ENCODE data around the gene CNP.

The CNP gene

GRCh38 chr17:41973408-41973811 is 6.8 kb downstream of the CNP start:
- DNase-seq, result no peak

- no peak for DNase-seq
Measured at GRCh38 chr17:41974031-41974430, 7.4 kb downstream of the CNP start.

- no peak for DNase-seq
Measured at GRCh38 chr17:41974658-41975057, 8.1 kb downstream of the CNP start.

DNA sequence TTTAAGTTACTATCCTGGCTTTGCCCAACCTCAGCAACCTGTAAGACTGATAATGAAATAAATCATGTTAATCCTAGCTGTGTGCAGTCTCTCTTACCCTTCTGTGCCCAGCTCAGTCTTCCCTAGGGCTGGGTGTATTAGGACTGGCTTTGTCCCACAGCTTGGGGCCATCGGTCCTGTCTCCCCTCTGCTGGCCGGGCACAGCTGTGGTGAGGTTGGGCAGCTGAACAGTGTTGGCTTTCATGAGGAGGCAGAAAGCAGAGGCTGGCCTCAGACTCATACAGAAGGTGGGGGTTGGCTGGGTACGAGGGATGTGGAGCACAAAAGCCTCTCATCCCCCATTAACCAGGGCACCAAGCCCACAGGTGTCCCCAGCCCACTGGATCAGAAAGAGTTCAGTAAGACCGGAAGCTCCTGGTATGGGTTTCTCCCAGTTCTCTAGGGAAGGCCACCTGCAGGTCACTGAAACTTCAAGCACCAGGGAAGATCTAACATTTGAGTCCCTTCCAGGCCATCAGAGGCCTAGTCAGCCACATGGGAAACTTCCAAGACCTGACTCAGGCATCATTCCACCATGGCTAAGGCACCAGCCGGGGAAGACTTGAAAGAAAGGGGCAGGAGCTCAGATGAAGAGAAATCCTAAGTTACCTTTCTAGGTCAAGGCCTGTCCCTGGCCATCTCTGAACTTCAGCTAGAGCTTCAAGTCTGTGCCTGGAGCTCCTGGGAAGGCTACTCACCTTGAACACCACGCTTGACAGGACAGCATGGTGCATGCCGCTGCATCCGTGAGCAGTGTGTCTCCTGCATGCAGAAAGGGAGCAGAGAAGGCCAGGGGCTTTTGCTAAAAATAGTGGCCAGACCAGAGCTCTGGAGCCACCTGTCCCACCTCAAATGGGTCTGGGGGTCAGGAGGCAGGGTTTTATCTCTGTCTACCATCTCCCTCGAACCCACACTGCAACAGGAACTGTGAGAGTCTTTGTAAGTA is 8.8 kb downstream of the CNP start:
- DNase-seq, result no peak

DNA sequence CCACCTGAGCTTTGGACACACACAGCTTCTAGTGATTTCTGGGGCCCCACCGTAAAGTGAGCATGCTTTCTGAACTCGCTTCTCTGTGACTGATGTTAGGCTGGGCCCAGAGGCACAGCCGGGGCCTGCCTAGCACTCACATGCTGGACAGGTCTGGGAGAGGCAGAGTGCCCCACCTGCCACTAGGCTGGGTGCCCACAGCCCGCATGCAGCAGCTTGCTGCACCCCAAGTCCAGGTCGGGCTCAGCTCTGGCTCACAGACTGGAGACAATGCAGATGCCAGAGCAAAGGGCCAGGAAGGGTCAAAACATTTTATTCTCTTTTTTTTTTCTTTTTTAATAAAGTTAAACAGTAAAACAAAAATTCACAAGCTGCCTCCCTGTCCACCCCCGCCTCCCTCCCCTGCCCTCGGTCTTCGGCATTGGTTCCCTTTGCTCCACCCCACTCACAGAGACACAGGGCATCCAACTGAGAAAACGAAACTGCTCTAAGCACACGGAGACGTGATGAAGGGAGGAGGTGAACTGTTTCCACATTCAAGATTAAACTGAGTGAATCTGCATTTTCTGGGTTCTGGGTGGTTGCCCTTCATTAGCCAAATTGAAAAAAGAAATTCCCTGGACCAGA is 9.7 kb downstream of the CNP start:
- no peak for DNase-seq

- no peak for DNase-seq
Measured at GRCh38 chr17:41977991-41978390, 11.4 kb downstream of the CNP start.

DNA sequence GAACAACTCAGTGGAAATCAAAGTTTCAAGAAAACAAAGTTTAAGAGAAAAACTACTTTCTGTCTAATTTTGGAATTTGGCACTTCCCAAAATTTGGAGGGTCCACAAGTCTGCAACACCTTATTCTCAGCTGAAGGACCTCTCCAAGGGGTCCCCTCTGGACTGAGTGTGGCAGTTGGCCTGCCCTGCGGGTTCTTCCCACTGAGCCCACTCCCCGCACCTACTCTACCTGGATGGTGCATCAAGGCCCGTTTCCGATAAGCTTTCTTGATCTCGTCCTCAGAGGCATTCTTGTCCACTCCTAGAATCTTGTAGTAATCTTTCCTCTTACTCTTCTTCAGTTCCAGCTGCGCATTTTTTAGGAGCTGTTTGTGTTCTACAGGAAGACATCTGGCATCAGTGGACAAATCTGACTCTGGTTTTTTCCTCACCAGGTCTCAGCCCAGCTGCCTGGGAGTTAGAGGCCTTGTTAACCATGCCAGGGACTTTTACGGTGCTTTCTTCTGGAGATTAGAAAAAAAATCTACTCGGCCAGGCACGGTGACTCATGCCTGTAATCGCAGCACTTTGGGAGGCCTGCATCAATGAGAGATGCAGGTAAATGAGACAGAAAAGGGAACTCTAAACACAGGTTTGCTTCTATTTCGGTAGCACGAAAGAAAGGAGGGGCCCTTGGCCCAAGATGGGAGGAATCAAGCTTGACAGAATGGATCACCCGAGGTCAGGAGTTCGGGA is 15.6 kb downstream of the CNP start:
- no peak for DNase-seq

GRCh38 chr17:41984454-41984853 is 17.9 kb downstream of the CNP start:
- DNase-seq, result no peak

DNA sequence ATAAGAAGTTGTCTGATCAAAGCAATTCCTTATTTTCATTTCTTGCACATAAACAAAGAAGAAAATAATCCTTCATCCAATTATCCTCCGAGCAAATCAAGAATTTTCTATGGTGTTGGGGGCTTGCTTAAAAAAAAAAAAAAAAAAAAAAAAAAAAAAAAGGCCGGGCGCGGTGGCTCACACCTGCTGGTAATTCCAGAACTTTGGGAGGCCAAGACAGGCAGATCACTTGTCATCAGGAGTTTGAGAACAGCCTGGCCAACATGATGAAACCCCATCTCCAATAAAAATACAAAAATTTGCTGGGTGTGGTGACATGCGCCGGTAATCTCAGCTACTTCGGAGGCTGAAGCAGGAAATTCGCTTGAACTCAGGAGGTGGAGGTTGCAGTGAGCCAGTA is 19.3 kb downstream of the CNP start:
- no peak for DNase-seq

GRCh38 chr17:41986634-41987033 is 20.0 kb downstream of the CNP start:
- no peak for DNase-seq

- DNase-seq, result no peak
Measured at GRCh38 chr17:41987642-41988041, 21.0 kb downstream of the CNP start.

- DNase-seq, result no peak
Measured at GRCh38 chr17:41988418-41988817, 21.8 kb downstream of the CNP start.

GRCh38 chr17:41989702-41990419 is 23.3 kb downstream of the CNP start:
- no peak for DNase-seq

DNA sequence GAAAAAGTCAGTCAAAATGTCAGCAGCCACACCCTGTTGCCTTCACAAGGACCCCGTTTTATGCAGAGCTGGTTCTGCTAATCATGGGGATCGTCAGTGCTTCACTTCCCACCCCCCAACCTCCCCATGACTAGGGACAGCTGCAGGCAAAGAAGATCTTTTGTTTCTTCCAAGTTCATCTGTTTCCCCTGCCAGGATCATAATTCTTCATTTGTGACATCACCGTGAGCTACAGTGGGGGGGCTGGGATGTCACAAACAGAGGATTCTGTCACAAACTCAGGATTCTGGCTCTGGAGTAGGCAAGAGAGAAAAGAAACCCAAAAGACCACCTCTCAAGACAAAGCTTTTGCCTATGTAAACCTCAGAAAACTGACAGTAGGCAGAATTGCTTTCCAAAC is 26.0 kb downstream of the CNP start:
- no peak for DNase-seq

DNA sequence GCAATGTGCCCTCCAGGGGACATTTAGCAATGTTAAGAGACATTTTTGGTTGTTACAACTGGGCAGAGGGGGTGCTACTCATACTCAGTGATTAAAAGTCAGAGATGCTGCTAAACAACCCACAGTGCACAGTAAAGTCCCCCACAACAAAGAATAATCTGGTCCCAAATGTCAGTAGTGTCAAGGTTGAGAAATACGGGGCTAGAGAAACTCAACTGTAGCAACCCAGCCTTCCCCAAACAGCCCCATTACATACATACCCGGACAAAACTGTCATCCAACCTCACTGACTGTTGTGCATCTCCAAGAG is 30.2 kb downstream of the CNP start:
- no peak for DNase-seq

DNA sequence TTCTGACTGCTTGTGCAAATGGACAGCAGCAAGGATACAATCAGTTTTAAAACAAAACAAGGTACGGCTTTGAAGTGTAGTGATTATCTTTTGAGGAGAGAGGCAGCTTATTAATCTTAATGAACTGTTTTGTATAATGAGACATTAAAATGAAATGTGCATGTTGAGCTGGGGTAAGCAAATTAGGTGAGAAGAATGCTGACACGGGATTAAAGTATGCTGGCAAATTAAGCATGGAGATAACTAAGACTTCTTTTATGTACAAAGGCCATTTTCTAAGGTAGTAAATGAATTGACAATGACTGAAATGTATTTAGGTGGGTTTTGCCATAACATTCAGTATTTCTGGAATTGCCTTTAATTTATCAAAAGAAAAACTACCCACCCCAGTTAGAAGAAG is 31.9 kb downstream of the CNP start:
- no peak for DNase-seq

GRCh38 chr17:42000413-42001133 is 34.0 kb downstream of the CNP start:
- DNase-seq, result no peak

DNA sequence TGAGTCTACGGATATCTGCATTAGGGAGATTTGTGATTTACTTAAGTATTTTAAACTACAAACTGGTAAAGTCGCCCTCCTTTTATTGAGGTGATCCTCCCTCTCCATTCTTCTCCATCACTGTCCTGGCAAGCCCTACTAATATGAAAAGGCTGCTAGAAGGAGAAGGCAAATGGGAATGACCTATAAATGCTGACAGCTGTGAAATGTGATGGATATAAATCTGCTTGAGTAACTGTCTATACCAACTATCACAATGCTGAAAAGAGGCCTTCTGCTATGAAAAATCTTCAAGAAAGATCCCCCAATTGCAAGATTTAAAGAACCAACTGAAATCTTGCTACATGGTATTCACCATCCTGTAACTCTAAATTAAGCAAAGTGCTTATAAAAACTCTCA is 35.1 kb downstream of the CNP start:
- DNase-seq, result no peak

GRCh38 chr17:42002175-42002791 is 35.7 kb downstream of the CNP start:
- DNase-seq, result no peak

DNA sequence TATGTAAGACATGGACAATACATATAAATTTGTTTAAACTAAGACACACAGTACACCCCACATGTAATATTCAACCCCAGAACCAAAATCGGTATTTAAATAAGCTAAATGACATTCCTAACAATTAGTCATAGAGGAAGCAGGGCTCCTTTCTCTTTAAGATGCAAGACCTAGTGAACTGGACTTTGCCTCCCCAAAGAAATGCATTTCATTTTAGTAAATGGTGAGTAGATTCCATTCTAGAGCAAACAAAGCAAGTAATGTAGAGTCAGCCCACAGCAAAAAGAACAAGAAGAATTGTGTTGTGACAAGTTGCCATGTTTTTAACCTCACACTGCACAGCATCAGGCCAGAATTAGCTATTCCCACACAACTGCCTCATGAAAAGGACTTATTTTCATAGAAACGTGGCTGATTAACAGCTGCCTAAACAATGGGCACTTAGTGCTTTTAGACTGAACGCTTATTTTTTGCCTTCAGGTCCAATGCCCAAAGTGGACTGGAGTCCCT is 36.3 kb downstream of the CNP start:
- DNase-seq, result no peak

DNA sequence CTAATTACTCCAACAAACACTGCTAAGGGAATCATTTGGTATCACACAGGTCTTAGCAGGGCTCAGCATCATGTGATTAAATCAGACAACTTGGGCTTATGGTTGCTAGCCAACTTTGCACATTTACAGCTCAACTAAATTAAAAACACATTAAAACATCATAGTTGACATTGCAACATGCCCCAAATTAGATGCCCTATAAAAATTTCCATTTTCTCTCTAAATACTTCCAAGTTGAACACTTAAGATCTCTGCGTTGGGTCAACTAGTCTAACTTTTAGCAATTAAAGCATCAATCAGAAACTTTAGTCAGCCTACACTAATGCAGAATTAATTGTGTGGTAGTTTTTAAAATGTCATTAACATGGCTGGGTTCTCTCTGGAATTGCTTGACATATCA is 38.6 kb downstream of the CNP start:
- DNase-seq, result no peak

DNA sequence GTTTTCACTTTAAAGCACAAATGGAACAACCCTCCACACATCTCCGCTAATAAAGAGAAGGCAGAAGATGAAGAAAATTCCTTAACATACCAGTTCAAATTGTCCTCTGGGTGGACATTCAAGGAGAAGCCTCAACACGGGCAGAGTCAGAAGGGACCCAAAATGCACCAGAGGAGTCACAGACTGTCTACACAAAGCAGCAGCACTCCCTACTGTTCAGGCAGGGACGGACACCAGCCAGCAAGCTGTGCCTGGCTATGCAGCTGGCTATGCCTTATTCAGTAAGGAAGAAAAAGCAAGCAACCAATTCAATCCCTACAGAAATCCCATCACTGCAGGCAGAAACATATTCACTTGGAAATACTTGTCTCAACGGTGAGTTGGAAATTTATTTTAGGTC is 42.6 kb downstream of the CNP start:
- no peak for DNase-seq

All from activated naive CD4-positive, alpha-beta T cell treated with Interleukin-2 at 50 U/mL for 16 hours (primary cell).